C4-2B (cell line): ENCODE data around the gene ATP13A2.

Experiments
- CTCF ChIP-seq: fragments of 450-650 bp; conservative IDR thresholded peaks from 2 replicates; pipeline ENCODE4 v1.5.1; 2017; ENCODE audit warnings: mild to moderate bottlenecking
- ZFX ChIP-seq: fragments of 450-650 bp; IDR thresholded peaks from 2 replicates; pipeline ENCODE4 v1.6.1; 2017

GRCh38 chr1:16960560-16961296, 51.0 kb downstream of the ATP13A2 start:
- TF ChIP-seq CTCF (peak; percentile 81), ZFX (peak; percentile 83)
